ENCODE measurements around the gene CDH4.

Gene CDH4

GRCh38 chr20:61719691-61720347 is 467.8 kb downstream of the CDH4 start:
- DNase-seq (ENCODE audit: low read depth): peak; percentile 36

- no peak for DNase-seq (ENCODE audit: low read depth)
These were observed 468.3 kb downstream of the CDH4 start for GRCh38 chr20:61720348-61720696.

- DNase-seq (ENCODE audit: low read depth): no peak
These were observed 470.2 kb downstream of the CDH4 start for GRCh38 chr20:61722146-61722678.

- no peak for DNase-seq (ENCODE audit: low read depth)
These were observed 471.6 kb downstream of the CDH4 start for GRCh38 chr20:61723529-61724257.

GRCh38 chr20:61724376-61724775 is 472.3 kb downstream of the CDH4 start:
- DNase-seq (ENCODE audit: low read depth): no peak

- no peak for DNase-seq (ENCODE audit: low read depth)
These were observed 473.1 kb downstream of the CDH4 start for GRCh38 chr20:61725145-61725544.

GRCh38 chr20:61725966-61726365 is 473.9 kb downstream of the CDH4 start:
- DNase-seq (ENCODE audit: low read depth): no peak

GRCh38 chr20:61726979-61727378 is 474.9 kb downstream of the CDH4 start:
- no peak for DNase-seq (ENCODE audit: low read depth)

- DNase-seq (ENCODE audit: low read depth): no peak
These were observed 475.7 kb downstream of the CDH4 start for GRCh38 chr20:61727761-61728160.

GRCh38 chr20:61728326-61728725 is 476.3 kb downstream of the CDH4 start:
- no peak for DNase-seq (ENCODE audit: low read depth)

DNA sequence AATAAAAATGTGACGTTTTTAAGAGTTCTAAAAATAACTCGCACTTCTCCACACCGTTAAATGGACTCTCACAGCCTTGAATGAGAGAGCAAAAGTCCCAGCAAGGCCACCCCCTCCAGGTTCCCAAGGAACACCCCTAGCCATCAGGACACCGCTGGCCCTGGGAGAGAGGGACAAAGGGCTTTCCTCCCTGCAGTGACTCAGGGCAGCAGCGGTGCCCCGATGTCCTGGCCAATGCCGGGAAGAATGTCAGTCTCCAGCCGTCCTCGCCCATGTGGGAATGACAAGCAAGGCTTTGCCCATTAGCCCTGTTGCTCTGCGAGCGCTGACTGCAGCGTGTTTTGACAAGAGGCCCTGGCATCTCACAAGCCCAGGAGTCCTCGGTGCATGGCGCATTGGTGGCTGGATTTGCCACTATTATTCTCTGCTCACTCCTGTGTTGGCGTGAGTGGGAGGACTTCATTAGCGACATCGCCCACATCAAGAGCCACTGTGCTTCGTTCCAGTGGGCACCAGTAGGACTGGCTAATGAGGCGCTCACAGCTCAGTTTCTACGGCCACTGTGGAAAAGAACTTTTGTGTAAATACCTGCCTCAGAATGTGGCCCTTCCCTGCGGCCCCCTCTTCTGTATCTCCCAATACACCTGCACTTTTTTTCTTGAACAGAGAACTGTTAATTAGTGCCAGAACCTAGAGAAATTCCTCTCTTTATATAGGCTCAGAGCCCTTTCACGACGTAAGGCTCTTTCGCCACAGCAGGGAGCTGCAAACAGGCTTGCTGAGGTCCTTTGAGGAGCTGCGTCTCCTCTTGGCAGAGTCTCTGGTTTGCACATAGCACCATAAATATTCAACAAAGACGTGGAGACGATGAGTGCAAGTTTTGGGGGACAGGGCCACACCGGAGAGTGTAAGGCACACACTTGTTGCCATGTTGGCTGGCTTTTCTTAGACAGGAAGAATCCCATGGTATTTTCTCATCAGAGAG is 477.0 kb downstream of the CDH4 start:
- no peak for DNase-seq (ENCODE audit: low read depth)

DNA sequence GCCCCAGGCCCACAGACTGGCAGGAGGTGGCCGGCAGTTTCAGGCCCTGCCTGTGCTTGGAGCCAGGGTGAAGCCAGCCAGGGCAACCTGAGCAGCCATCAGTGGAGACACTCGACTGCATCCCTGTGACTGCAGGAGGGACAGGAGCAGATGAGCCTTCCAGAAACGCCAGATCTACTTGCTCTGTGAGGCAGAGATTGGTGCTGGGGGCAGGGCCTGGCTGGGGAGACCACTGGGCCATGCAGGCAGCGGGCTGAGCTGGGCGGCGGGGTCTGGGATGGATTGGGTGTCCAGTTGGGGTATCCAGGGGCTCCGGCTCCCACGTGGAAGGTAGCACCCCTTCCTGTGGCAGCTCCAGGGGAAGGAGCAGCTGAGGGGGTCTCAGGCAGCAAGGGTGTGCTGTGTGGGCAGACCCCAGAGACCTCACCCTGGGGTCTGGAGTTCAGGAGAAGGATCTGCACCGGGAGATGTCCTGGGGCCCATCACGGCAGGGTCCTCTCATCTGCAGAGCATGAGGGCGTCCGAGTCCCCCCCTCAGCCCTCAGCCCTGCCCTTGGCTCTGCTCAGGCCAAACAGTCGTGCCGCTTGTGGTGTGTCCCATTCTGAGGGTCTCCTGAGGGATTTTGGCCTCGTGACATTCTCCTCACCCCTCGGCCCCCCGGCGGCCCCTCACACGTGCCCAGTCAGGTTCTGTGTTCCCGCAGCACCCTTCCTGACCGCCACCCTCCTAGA is 478.7 kb downstream of the CDH4 start:
- DNase-seq (ENCODE audit: low read depth): no peak

- DNase-seq (ENCODE audit: low read depth): no peak
These were observed 479.5 kb downstream of the CDH4 start for GRCh38 chr20:61731363-61732181.

DNA sequence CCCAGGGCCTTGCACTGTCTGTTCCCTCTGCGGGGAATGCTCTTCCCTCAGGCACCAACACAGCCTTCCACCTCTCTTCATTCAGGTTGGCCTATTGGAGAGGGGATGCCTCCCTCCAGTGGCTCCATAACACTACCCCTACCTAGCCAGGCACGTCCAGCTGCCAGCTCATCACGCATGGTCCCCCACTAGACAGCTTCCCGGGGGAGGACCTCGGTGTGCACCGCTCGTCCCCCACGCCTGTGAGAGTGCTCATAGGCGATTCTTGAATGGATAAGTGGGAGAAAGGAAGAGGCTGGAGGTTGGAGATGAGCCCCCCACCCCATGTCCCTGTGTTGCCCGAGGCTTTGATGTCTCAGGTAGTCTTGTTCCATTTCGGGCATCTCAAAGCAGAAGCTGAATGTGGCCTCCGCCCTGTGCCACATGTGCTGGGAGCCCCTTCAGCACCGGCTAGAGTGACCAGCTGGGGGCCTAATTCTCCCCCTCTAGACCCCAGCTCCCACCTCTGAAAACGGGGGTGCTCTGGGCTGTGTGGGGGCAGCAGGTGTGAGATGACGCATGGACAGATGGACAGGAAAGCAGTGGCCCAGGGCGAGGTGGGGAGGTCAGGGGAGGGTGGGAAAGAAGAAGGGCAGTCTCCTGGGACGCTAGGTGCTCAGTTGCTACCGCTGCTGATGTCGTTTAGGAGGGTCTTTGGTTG is 480.6 kb downstream of the CDH4 start:
- no peak for DNase-seq (ENCODE audit: low read depth)

DNA sequence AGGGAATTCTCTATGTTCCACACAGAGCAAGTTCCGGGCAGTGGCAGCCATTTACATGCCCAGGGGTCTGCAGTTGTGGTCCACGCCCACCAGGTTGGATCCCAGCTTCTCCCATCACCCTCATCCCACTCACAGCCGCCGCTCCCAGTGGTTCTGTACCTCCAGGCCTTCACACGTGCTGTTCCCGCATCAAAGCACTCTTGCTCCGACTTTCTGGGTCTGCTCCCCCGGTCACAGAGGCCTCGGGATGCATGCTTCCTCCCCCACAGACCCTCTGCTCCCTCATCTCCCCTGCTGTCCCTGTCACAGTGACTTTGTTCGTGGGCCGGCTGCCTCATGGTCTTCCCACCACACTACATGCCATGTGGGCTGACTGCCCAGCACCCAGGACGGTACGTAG is 481.2 kb downstream of the CDH4 start:
- no peak for DNase-seq (ENCODE audit: low read depth)

- no peak for DNase-seq (ENCODE audit: low read depth)
These were observed 482.1 kb downstream of the CDH4 start for GRCh38 chr20:61733891-61734732.

DNA sequence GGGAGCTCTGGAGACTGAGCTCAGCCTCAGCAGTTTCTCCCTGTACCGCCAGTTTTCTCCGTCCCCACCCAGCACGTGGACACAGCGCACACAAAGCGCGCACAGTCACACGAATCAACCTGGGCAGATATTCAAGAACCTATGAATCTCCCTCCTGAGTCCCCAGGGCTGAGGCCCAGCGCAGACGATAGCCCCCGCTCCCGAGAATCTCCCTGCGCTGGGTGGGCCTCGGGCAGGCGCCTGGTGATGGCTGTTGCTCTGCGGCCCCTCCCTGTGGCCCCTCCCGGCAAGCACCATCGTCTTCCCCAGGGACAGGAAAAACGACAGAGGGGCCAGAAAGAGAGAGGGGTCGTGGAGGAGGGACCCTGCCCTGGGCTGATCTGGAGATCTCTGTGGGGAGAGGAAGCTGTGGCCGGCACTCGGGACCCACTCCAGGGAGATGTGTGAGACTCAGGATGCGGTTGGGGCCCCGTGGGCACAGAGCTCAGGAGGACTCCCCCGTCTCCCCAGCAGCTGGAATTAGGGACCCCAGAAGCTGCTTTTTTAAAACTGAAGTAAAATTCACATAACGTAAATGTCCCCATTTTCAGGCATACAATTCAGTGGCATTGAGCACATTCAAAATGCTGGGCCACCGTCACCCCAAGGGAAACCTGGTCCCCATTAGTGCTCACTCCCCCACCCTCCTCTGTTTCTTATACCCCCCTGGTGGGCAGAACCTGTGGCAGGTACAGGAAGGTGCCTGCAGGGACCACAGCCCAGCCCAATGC is 482.9 kb downstream of the CDH4 start:
- no peak for DNase-seq (ENCODE audit: low read depth)

DNA sequence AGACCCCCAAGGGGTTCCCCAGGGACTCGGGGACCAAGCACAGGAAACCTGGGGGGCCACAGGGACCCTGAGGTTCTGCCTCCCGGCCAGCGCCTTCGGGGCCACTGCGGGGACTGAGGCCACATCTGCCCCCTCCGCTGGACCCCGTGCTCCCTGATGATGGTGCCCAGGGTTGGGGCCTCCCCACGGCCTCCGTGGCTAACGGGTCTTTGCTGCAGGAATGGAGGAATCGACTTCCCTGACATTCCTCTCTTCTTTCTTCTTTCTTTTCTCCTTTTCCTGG is 483.4 kb downstream of the CDH4 start:
- DNase-seq (ENCODE audit: low read depth): no peak

Measured in activated T-cell treated with anti-CD3 and anti-CD28 coated beads for 48 hours (primary cell).